WTC11 (cell line): ENCODE data around the gene UROC1. TPM values are rescaled to one million over a fixed set of nuclear protein-coding genes. Genes with fewer than 3 reads are reported as not detected.

Source experiments
- ATAC-seq: fragments of 200-7000 bp; cut with Tn5 transposase; 2 replicates; pipeline ENCODE4 v1.10.0; 2021; ENCODE audit warnings: mild to moderate bottlenecking, moderate library complexity
- CTCF ChIA-PET: fragments of 300-600 bp; sonication (Branson Sonifier 250); formaldehyde crosslinking; loops from one replicate; lab custom pipeline; 2021; ENCODE audit warnings: antibody characterized with exemption; lab: Charles Lee
- POLR2A ChIA-PET: fragments of 350-600 bp; sonication (Branson Sonifier 250); formaldehyde crosslinking; loops from one replicate; lab custom pipeline; 2021; ENCODE audit warnings: antibody characterized with exemption; lab: Charles Lee
- DNase-seq: peaks from one replicate; pipeline ENCODE4 v3.0.0; 2021; ENCODE audit warnings: low spot score
- H3K27ac Mint-ChIP-seq: 2 replicates; pipeline ENCODE4 v1.8.0; 2021; ENCODE audit warnings: mixed read lengths
- H3K27me3 Mint-ChIP-seq: 2 replicates; pipeline ENCODE4 v1.8.0; 2021; ENCODE audit warnings: low read depth, mild to moderate bottlenecking, moderate library complexity, mixed read lengths
- H3K36me3 Mint-ChIP-seq: 2 replicates; pipeline ENCODE4 v1.8.0; 2021; ENCODE audit warnings: mixed read lengths
- H3K4me1 Mint-ChIP-seq: 2 replicates; pipeline ENCODE4 v1.8.0; 2022; ENCODE audit warnings: mixed read lengths
- H3K4me3 Mint-ChIP-seq: 2 replicates; pipeline ENCODE4 v1.8.0; 2021; ENCODE audit warnings: mild to moderate bottlenecking, moderate library complexity, mixed read lengths
- H3K9me3 Mint-ChIP-seq: 2 replicates; pipeline ENCODE4 v1.8.0; 2021; ENCODE audit warnings: mixed read lengths
- ATF2 ChIP-seq: sonication (generic); formaldehyde crosslinking; IDR thresholded peaks from 2 replicates; pipeline ENCODE4 v1.8.1; 2022; ENCODE audit warnings: low read depth, missing genetic modification reagents, borderline replicate concordance
- CBFB ChIP-seq: sonication (generic); formaldehyde crosslinking; IDR thresholded peaks from 2 replicates; pipeline ENCODE4 v1.8.1; 2022; ENCODE audit warnings: mild to moderate bottlenecking, low read depth, missing genetic modification reagents
- ELF4 ChIP-seq: sonication (generic); formaldehyde crosslinking; IDR thresholded peaks from 2 replicates; pipeline ENCODE4 v1.8.1; 2022; ENCODE audit warnings: low read depth, mild to moderate bottlenecking, moderate library complexity, missing genetic modification reagents
- ERG ChIP-seq: fragments of 250-450 bp; sonication (Bioruptor Pico); IDR thresholded peaks from 2 replicates; pipeline ENCODE4 v1.8.0; 2021; ENCODE audit warnings: mild to moderate bottlenecking
- FOXJ3 ChIP-seq: sonication (generic); formaldehyde crosslinking; IDR thresholded peaks from 2 replicates; pipeline ENCODE4 v1.9.0; 2021; ENCODE audit warnings: missing genetic modification reagents, mild to moderate bottlenecking, borderline replicate concordance
- GRHL2 ChIP-seq: fragments of 250-450 bp; sonication (Bioruptor Pico); IDR thresholded peaks from 2 replicates; pipeline ENCODE4 v1.8.0; 2022; ENCODE audit warnings: mild to moderate bottlenecking, moderate library complexity; ENCODE audit not compliant: insufficient replicate concordance, severe bottlenecking
- GTF2I ChIP-seq: fragments of 250-450 bp; sonication (Bioruptor Pico); conservative IDR thresholded peaks from 2 replicates; pipeline ENCODE4 v1.4.0; 2021; ENCODE audit warnings: mild to moderate bottlenecking
- HMGA2 ChIP-seq: fragments of 250-450 bp; sonication (Bioruptor Pico); IDR thresholded peaks from 2 replicates; pipeline ENCODE4 v1.4.0; 2021; ENCODE audit warnings: mild to moderate bottlenecking, moderate library complexity
- JAZF1 ChIP-seq: fragments of 250-450 bp; sonication (Bioruptor Pico); IDR thresholded peaks from 2 replicates; pipeline ENCODE4 v1.9.0; 2021; ENCODE audit warnings: moderate library complexity, mild to moderate bottlenecking, inconsistent platforms
- MLX ChIP-seq: sonication (generic); formaldehyde crosslinking; IDR thresholded peaks from 2 replicates; pipeline ENCODE4 v1.8.1; 2023; ENCODE audit warnings: mild to moderate bottlenecking, missing genetic modification reagents, moderate library complexity
- MYBL2 ChIP-seq: sonication (generic); formaldehyde crosslinking; IDR thresholded peaks from 2 replicates; pipeline ENCODE4 v1.8.1; 2023; ENCODE audit warnings: mild to moderate bottlenecking, moderate library complexity, missing genetic modification reagents
- NFATC4 ChIP-seq: fragments of 250-450 bp; sonication (Bioruptor Pico); IDR thresholded peaks from 2 replicates; pipeline ENCODE4 v1.9.0; 2021; ENCODE audit warnings: mild to moderate bottlenecking
- NR3C1 ChIP-seq: sonication (generic); formaldehyde crosslinking; conservative IDR thresholded peaks from 2 replicates; pipeline ENCODE4 v1.8.1; 2023; ENCODE audit warnings: low read depth, mild to moderate bottlenecking, missing genetic modification reagents
- OVOL2 ChIP-seq: fragments of 250-450 bp; sonication (Bioruptor Pico); IDR thresholded peaks from 2 replicates; pipeline ENCODE4 v1.9.0; 2021; ENCODE audit warnings: mild to moderate bottlenecking, borderline replicate concordance
- RORB ChIP-seq: fragments of 250-450 bp; sonication (Bioruptor Pico); IDR thresholded peaks from 2 replicates; pipeline ENCODE4 v1.9.0; 2021; ENCODE audit warnings: mild to moderate bottlenecking
- SMAD3 ChIP-seq: sonication (generic); formaldehyde crosslinking; IDR thresholded peaks from 2 replicates; pipeline ENCODE4 v1.8.0; 2022; ENCODE audit warnings: missing genetic modification reagents, mild to moderate bottlenecking, borderline replicate concordance
- TEAD1 ChIP-seq: sonication (generic); formaldehyde crosslinking; IDR thresholded peaks from 2 replicates; pipeline ENCODE4 v1.8.0; 2022; ENCODE audit warnings: mild to moderate bottlenecking, missing genetic modification reagents
- TP53 ChIP-seq: sonication (generic); formaldehyde crosslinking; IDR thresholded peaks from 2 replicates; pipeline ENCODE4 v1.8.1; 2023; ENCODE audit warnings: mild to moderate bottlenecking, missing genetic modification reagents
- ZMAT4 ChIP-seq: fragments of 250-450 bp; sonication (Bioruptor Pico); IDR thresholded peaks from 2 replicates; pipeline ENCODE4 v1.9.0; 2021; ENCODE audit warnings: mild to moderate bottlenecking
- ZNF121 ChIP-seq: sonication (generic); formaldehyde crosslinking; IDR thresholded peaks from 2 replicates; pipeline ENCODE4 v1.8.0; 2023; ENCODE audit warnings: missing genetic modification reagents
- ZNF138 ChIP-seq: sonication (generic); formaldehyde crosslinking; conservative IDR thresholded peaks from 2 replicates; pipeline ENCODE4 v1.8.1; 2022; ENCODE audit warnings: mild to moderate bottlenecking, moderate library complexity, missing genetic modification reagents
- ZNF219 ChIP-seq: sonication (generic); formaldehyde crosslinking; IDR thresholded peaks from 2 replicates; pipeline ENCODE4 v1.8.0; 2023; ENCODE audit warnings: missing genetic modification reagents, mild to moderate bottlenecking, borderline replicate concordance
- ZNF317 ChIP-seq: sonication (generic); formaldehyde crosslinking; IDR thresholded peaks from 2 replicates; pipeline ENCODE4 v1.8.1; 2023; ENCODE audit warnings: low read depth, mild to moderate bottlenecking, moderate library complexity, missing genetic modification reagents, borderline replicate concordance
- ZNF512 ChIP-seq: sonication (generic); formaldehyde crosslinking; IDR thresholded peaks from 2 replicates; pipeline ENCODE4 v1.8.1; 2022; ENCODE audit warnings: missing genetic modification reagents, borderline replicate concordance
- ZNF671 ChIP-seq: fragments of 250-450 bp; sonication (Bioruptor Pico); IDR thresholded peaks from 2 replicates; pipeline ENCODE4 v1.8.0; 2021; ENCODE audit warnings: mild to moderate bottlenecking
- total RNA-seq: library from RNA; stranded (reverse); gene quantifications from 3 replicates; pipeline ENCODE4 v1.2.3, GENCODE V29; 2021
- TF ChIP-seq, protein P1 (sequence below): sonication (generic); formaldehyde crosslinking; IDR thresholded peaks from 2 replicates; pipeline ENCODE4 v1.8.1; 2023; ENCODE audit warnings: mild to moderate bottlenecking, missing genetic modification reagents

UROC1 gene
- total RNA-seq, 1 experiment from 2014 or later, result not detected

GRCh38 chr3:126446301-126446700, 71.3 kb downstream of the UROC1 start:
- CTCF ChIA-PET, result interaction anchor here (0.7 to 1.5 kb wide), 3 partner anchors 96 to 187 kb away, joined by 3 to 4 read pairs (median 4); no protein-coding TSS in a partner anchor
- Mint-ChIP-seq H3K4me3 (no peak overlapping the region), H3K4me1 (peaks cover 26% of the 10 kb centered on the region), H3K27ac (no peak overlapping the region; the same call in 1 of the 2 replicates), H3K9me3 (no peaks in the 10 kb centered on the region)
- DNase-seq, result peak; percentile 46
- POLR2A ChIA-PET, result no interaction called here
- TF ChIP-seq ZNF121 (CRISPR knock-in tag), result peak; percentile 47; the same call in 1 of the 2 replicates
- TF ChIP-seq ERG (CRISPR knock-in tag), result no peak
- TF ChIP-seq, all 79 proteins: peak for 1
- ATAC-seq, result peak; percentile 56
- H3K36me3 Mint-ChIP-seq, result peaks cover 6% of the 10 kb centered on the region
- no peaks in the 10 kb centered on the region for H3K27me3 Mint-ChIP-seq

DNA sequence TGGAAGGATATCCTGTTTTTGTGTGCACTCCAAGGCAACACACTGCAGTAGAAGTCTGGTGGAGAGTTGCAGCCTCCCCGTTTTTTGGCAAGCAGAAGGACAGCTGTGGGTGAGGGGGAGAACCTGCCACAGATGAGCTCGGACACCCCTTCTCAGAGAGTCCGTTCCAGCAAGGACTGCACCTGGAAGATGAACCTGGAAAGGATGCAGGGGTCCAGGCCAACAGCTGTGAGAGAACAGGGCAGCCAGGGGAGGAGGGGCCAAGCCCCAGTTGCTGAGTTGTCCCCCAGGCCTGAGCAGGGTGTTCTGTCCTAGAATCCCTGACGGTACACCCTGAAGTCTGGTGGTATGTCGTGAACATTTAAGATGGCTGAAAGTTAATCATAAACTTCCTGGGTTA, 72.1 kb downstream of the UROC1 start:
- CTCF ChIA-PET, result interaction anchor here (1.5 kb wide), 1 partner anchor 97 kb away, joined by 4 read pairs; no protein-coding TSS in a partner anchor
- TF ChIP-seq ZNF317 (CRISPR knock-in tag), result no peak
- TF ChIP-seq NFATC4, result no peak
- no peak for TF ChIP-seq HMGA2 (CRISPR knock-in tag)
- no peak for TF ChIP-seq ZNF219 (CRISPR knock-in tag)
- no peak for TF ChIP-seq GTF2I (CRISPR knock-in tag)
- no peak for TF ChIP-seq MLX
- no peak for TF ChIP-seq JAZF1 (CRISPR knock-in tag)
- TF ChIP-seq ZNF512 (CRISPR knock-in tag), result no peak
- no peak for TF ChIP-seq RORB (CRISPR knock-in tag)
- TF ChIP-seq SMAD3 (CRISPR knock-in tag), result no peak
- TF ChIP-seq, all 79 proteins: peak for 0
- Mint-ChIP-seq H3K4me1 (peaks cover 32% of the 10 kb centered on the region), H3K9me3 (no peaks in the 10 kb centered on the region), H3K36me3 (no peaks in the 10 kb centered on the region), H3K27me3 (no peaks in the 10 kb centered on the region), H3K4me3 (no peak overlapping the region), H3K27ac (no peak overlapping the region; the same call in 1 of the 2 replicates)
- POLR2A ChIA-PET, result no interaction called here
- no peak for ATAC-seq
- no peak for DNase-seq

DNA sequence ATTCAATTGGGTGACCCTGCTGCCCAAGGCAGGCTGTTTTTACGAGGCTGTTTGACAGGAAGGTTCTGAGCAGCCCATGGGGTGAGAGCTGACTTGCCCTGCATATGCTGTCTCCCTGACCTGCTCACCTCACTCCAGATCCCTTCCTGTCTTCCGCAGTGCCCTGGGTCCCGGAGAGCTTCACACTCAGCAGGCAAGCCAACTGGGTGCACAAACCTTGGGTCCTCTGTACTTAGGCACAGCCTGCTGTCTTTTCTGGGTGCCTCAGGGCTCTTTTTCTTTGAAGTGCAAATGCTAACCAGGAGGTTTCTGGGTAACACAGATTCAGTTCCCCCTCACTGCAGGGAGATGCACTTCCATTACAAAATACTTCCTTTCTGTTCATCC, 74.7 kb downstream of the UROC1 start:
- CTCF ChIA-PET, result interaction anchor here (1.2 to 1.5 kb wide), 2 partner anchors 9 to 196 kb away, joined by 3 read pairs; no protein-coding TSS in a partner anchor
- no peak for DNase-seq
- H3K4me1 Mint-ChIP-seq, result peaks cover 35% of the 10 kb centered on the region
- no peaks in the 10 kb centered on the region for H3K9me3 Mint-ChIP-seq
- H3K36me3 Mint-ChIP-seq, result 0 out of 2 replicates have a peak, but pooled peaks cover 9% of the 10 kb centered on the region
- POLR2A ChIA-PET, result no interaction called here
- no peak overlapping the region for H3K4me3 Mint-ChIP-seq
- H3K27me3 Mint-ChIP-seq, result no peaks in the 10 kb centered on the region
- TF ChIP-seq, protein P1, sequence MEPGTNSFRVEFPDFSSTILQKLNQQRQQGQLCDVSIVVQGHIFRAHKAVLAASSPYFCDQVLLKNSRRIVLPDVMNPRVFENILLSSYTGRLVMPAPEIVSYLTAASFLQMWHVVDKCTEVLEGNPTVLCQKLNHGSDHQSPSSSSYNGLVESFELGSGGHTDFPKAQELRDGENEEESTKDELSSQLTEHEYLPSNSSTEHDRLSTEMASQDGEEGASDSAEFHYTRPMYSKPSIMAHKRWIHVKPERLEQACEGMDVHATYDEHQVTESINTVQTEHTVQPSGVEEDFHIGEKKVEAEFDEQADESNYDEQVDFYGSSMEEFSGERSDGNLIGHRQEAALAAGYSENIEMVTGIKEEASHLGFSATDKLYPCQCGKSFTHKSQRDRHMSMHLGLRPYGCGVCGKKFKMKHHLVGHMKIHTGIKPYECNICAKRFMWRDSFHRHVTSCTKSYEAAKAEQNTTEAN (CRISPR knock-in tag), result no peak
- TF ChIP-seq NR3C1 (no peak), TEAD1 (no peak), ATF2 (CRISPR knock-in tag) (no peak), GTF2I (CRISPR knock-in tag) (no peak), ZNF138 (CRISPR knock-in tag) (no peak), ELF4 (CRISPR knock-in tag) (no peak), ZNF671 (CRISPR knock-in tag) (no peak), FOXJ3 (CRISPR knock-in tag) (no peak), CBFB (no peak), ZMAT4 (CRISPR knock-in tag) (no peak), OVOL2 (CRISPR knock-in tag) (no peak), MYBL2 (no peak), HMGA2 (CRISPR knock-in tag) (no peak), ZNF219 (CRISPR knock-in tag) (no peak), GRHL2 (no peak), TP53 (no peak)
- TF ChIP-seq, all 79 proteins: peak for 0
- ATAC-seq, result no peak
- H3K27ac Mint-ChIP-seq, result no peak overlapping the region; the same call in 1 of the 2 replicates
